GM18517 (cell line): Measurements from ENCODE around the gene PSMD14.

Experiments used
- ATAC-seq: cut with Tn5 transposase; IDR thresholded peaks from one replicate; pipeline ENCODE4 v1.9.1; 2021; ENCODE audit warnings: mild to moderate bottlenecking, moderate library complexity; ENCODE audit not compliant: unreplicated experiment

PSMD14 gene

DNA sequence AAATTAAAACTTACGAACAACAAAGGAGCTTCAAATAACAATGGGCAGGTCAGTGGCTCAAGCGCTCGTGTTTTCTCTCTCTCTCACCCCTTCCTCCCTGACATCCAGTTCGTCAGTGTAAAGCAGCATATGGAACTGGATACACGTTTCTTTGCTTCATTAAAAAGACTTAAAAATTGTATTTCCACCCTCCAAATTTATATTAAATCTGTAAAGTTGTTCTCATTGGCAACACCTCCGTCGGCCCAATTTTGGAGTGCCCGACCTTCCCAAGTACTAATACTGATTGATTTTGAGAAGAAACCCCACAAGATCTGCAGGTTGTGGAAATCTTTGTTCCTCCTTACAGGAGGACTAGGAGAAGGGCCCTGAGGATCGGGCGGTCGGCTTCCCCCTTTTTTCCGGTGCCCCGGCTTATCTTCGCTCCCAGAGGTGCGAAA, 110.1 kb downstream of the PSMD14 start:
- ATAC-seq = no peak

DNA sequence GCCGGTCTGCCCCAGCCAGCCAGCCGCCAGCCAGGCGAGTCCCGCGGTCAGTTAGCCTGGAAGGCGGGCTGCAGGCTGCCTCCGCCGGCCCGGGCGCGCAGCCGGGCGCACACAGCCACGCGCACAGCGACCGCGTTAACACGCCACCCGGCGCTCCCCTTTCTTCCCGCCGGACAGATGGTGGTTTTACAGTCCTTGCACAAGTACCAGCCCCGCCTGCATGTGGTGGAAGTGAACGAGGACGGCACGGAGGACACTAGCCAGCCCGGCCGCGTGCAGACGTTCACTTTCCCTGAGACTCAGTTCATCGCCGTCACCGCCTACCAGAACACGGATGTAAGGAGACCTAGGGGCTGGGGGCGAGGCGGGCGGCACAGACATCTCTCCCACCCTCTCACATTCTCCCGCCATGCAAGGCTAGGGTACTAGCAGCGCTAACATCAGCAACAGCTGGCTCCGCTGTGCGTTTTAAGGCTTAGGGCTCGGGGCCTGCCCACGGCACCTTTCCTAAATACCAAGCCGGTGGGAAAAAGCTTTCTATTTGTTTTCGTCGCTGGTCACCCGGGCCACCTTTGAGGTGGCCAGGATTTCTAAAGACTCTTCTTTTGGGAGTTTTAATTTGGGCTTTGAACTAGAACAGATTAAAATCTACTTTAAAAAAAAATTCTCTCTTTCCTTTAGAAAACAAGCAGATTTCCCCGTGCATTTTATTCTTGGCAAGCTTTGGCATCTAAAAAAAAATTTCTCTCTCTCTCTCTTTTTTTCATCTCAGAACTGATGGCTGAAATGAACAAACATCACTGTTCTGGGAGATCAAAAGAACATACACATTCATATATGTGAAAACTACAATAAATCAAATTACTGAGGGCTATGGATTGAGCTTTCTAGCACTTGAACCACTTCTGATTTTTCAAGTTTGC, 110.8 kb downstream of the PSMD14 start:
- ATAC-seq = no peak

DNA sequence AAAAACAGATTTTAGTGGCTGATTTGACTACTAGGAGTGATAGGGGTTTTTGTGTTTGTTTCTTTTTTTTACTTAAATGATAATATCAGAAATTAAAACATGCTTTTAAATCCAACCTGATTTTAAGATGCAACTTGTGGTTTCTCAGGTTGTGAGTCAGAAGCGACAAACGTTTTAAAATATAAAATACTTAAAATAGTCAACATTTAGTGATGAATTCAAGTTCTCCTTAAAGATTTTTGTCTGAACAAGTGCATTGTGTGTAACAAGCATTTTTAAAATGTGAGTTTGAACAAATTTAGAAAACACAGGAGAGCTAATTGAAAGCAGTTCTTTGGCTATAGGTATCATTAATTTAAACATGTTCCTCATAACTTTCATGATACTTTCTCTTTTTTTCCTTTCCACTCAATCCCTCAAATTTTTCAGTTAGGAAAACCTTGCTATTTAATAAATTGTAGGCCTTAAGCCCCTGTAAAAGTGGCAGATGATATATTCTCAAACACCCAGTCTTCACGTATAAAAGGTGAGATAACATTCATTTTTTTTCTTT, 111.5 kb downstream of the PSMD14 start:
- ATAC-seq = no peak

DNA sequence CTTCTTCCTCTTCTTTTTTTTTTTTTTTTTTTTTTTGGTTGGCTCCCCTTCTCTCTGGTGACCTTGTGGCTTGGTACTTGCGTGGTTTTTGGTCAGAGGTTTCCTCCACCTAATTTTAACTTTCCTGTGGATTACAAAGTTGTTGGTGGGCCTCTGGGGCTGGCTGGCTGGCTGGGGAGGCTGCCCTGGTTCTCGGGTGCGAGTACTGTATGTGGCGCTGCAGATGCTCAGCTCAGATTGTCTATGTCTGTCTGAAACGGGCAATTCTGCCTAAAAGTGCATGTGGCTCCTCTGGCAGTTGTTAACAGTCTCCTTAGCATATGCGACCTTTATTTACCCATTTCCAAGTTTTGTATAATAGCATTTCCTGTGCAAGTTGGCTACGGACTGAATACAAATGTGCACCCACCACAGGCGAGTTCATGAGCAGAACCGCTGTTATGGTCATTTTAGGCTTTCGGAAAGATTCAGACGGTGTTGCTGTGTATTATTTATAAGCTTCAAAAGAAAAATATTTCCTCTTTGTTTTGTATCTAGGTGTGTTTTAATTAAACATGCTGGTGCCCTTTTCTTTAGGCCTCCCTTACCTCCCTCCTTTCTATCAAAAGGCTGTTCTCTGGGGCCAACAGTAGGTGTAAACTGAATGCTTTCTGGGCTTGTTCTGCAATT, 112.3 kb downstream of the PSMD14 start:
- no peak for ATAC-seq

DNA sequence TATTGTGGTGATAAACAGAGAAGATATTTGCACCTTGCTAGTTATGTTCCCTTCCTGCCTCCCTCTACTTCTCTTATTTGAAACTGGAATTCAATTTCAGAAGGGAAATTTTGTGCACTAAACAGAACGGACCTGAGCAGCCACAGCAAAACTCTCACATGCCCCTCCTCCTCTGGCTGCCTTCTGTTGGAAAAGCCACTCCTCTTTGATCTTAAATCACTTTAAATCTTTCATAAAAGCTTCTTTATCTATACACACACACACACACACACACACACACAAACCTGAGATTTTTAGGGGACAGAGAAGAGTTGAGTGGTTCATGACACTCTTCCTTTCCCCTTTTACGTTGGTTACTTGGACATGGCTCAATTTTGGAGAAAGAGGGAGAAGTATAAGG, 113.5 kb downstream of the PSMD14 start:
- no peak for ATAC-seq

DNA sequence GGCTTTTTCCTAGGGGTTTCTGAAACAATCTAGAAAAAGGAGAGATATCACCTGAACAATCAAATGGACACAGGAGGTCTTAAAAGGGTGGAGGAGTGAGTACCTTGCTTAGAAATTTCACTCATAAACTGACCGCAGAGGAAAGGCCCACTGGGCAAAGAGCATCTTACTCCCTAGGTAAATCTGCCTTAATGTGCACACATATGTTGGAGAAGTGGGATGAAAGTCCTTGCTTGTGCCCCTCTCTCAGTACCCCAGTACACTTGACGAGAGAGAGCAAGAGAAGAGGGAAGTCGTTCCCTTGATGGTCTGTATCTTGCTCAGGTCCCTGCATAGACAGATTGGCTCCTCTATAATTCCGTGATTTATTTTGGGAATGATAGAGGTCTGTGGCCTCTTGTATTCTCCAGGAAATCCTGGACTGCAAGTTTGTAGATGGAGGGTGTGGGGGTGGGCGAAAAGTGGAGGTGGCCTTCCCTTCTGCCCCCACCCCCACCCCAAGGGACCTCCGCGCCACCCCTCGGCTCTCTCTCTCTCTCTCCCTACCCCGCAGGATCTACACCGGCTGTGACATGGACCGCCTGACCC, 114.7 kb downstream of the PSMD14 start:
- ATAC-seq = no peak

DNA sequence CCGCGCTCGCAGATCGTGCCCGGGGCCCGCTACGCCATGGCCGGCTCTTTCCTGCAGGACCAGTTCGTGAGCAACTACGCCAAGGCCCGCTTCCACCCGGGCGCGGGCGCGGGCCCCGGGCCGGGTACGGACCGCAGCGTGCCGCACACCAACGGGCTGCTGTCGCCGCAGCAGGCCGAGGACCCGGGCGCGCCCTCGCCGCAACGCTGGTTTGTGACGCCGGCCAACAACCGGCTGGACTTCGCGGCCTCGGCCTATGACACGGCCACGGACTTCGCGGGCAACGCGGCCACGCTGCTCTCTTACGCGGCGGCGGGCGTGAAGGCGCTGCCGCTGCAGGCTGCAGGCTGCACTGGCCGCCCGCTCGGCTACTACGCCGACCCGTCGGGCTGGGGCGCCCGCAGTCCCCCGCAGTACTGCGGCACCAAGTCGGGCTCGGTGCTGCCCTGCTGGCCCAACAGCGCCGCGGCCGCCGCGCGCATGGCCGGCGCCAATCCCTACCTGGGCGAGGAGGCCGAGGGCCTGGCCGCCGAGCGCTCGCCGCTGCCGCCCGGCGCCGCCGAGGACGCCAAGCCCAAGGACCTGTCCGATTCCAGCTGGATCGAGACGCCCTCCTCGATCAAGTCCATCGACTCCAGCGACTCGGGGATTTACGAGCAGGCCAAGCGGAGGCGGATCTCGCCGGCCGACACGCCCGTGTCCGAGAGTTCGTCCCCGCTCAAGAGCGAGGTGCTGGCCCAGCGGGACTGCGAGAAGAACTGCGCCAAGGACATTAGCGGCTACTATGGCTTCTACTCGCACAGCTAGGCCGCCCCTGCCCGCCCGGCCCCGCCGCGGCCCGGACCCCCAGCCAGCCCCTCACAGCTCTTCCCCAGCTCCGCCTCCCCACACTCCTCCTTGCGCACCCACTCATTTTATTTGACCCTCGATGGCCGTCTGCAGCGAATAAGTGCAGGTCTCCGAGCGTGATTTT, 115.5 kb downstream of the PSMD14 start:
- ATAC-seq = no peak

DNA sequence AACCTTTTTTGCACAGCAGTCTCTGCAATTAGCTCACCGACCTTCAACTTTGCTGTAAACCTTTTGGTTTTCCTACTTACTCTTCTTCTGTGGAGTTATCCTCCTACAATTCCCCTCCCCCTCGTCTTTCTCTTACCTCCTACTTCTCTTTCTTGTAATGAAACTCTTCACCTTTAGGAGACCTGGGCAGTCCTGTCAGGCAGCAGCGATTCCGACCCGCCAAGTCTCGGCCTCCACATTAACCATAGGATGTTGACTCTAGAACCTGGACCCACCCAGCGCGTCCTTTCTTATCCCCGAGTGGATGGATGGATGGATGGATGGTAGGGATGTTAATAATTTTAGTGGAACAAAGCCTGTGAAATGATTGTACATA, 116.2 kb downstream of the PSMD14 start:
- no peak for ATAC-seq

DNA sequence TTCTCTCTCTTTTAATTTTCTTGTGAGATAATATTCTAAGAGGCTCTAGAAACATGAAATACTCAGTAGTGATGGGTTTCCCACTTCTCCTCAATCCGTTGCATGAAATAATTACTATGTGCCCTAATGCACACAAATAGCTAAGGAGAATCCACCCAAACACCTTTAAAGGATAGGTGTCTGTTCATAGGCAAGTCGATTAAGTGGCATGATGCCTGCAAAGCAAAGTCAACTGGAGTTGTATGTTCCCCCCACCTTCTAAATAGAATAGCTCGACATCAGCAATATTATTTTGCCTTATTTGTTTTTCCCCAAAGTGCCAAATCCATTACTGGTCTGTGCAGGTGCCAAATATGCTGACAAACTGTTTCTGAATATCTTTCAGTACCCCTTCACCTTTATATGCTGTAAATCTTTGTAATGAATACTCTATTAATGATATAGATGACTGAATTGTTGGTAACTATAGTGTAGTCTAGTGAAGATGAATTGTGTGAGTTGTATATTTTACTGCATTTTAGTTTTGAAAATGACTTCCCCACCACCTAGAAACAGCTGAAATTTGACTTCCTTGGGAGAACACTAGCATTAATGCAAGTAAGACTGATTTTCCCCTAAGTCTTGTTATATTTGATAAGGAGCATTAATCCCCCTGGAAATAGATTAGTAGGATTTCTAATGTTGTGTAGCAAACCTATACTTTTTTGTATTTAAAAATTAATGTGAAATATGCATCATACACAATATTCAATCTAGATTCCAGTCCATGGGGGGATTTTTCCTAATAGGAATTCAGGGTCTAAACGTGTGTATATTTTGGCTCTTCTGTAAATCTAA, 116.9 kb downstream of the PSMD14 start:
- ATAC-seq = no peak

DNA sequence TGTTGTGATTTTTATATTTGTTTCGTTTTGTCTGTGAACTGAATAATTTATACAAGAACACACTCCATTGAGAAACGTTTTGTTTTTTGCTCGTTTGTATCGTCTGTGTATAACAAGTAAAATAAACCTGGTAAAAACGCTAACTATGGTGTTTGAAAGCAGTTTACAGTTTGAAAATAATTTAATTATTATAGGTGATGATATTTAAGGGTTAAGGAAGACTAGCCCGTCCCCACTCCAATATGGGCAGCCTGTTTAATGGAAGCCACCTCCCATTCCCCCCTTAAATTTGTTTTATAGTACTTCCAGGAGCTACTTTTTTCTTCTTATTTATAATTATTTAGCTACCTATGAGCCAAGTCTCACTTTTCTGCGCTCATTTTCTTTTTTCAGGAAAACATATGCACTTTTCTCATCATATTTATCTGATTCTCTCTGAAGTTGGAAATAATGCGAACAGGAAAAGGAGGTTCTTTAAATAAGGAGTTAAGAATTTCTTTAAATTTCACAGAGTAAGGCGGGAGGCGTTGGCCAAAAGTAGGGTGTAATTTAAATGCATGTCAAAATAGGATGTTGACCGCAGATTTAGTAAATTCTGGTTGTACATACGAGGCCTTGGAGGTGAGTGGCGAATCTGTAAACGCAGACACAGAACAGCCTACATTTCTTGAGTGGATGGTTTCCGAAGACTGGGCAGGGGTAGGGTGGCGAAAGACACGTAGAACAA, 117.7 kb downstream of the PSMD14 start:
- ATAC-seq = no peak

DNA sequence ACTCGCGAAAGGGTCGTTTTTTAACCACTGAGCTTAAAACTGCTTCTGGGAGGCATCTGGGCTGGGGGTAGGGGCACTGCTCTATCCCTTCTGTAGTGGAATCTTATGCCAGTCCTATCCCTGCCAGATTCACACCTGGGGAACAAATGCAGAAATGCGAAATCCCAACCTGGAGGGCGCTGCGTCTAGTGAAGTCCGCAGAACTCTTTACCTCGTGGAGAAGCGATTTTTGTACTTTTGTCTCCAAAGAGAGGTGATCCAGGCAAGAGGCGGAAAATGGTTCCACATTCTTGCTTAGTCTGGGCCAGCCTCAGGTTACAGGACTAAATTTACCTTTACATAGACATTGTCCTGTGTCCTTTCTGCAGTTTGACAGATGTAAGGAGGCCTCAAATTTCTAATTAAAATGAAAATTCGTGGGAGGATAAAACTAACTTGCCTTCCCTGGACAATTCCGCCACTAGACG, 118.3 kb downstream of the PSMD14 start:
- no peak for ATAC-seq

DNA sequence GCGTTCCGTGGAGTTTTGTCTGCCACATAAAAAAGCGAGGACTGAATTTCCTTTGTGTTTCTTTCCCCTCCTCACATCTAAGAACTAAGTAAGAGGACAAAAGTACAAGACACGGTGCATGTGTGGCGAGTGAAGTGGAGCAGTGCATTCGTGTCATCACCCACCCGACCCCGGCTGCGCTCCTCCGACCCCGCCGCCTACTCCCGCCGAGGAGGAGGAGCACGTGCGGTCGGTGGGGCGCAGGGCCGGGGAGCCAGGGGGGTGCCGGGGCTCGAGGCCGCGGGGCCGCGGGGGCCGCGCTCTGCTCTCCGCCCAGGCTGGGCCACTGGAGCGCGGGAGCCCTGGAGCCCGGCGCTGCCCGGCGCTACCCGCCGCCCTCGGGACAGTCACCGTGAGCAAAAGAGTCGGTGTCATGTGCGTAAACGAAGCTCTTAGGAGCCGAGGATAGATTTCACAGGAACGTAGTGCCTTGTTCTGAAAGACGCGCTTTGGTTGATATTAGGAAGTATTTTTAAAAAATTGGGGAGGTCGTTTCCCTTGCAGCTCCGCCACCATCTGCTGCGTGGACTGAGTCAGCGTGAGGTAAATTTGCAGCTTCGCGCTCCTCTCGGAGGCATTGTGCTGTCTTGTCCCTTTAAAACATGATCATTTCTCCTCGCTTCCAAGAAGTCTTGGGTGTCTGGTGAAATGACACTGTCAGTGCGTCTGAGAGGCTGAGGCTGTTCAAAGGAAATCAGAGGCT, 118.9 kb downstream of the PSMD14 start:
- no peak for ATAC-seq

DNA sequence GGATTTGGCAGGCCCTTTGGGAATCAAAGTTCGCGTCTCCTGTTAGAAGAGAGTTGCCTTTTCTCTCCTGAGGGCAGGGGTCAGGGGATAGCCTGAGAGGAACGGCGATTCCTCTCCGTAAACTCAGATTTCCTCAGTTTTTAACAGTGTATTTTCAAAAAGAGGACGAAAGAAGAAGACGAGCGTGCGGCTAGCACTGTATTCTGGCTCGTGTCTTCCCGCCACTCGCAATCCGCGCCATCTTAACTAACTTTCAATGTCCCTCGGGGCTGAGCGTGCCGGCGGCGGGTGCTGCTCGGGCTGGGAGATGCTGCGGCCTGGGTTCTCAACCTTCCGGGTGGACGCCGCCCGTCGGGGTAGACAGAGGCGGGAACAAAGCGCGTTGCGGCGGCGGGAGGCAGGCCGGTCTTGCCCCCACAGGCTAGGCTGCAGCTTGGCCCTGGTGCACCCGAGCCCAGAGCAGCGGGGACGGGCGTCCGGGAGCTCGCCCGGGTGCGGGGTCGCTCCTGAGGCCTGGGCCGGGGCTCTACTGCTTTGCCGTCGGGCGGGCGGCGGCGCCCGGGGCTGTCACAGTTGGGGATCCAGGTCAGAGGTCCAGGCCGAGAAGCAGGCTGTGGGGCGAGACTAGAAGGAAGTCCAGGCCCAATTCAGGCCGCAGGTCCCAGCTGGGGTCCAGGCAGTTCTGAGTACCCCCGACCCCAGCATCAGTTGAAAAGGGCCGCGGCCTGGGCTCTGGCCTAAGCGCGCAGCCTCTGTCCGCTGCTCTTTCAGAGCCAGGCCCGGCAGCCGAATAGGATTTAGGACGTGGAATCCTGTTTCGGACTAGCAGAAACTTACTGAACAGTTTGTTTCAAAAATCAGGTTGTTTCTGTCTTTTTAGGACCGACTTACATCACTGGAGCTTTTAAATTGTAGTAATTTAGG, 119.7 kb downstream of the PSMD14 start:
- no peak for ATAC-seq

DNA sequence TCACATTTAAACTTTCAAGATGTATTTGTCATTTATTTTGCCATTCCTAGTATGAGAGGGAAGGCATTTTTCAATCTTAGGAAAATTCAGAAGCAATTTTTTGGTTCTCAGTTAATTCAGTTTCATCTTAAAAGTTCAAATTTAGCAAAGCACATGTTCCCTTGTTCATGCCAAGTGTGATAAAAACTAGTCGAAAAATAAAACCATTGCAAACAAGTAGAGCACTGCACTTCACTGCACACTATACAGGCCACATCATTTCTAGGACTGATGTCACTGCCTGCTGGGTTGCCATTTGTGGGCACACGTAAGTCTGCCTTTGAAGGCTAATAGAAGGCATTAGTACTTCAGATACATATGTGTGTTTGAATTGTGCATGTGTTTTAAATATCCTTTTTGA, 122.2 kb downstream of the PSMD14 start:
- ATAC-seq = no peak

DNA sequence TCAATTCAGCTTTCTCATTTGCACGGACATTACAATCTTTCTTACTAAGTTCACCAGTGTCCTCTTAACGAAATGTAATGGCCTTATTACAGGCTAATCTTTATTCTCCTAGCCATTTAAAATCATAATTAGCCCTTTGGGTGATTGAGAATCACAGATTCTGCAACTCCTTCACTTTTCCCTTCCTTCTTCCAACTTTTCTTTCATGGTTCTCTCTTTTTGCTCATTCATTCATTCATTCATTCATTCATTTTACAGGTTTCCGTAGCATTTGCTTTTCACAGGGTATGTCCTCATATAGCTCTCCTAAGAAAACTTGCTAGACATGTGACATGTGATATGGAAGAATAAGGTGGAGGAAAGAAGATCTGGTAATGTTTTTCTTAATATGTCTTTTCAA, 123.9 kb downstream of the PSMD14 start:
- no peak for ATAC-seq

DNA sequence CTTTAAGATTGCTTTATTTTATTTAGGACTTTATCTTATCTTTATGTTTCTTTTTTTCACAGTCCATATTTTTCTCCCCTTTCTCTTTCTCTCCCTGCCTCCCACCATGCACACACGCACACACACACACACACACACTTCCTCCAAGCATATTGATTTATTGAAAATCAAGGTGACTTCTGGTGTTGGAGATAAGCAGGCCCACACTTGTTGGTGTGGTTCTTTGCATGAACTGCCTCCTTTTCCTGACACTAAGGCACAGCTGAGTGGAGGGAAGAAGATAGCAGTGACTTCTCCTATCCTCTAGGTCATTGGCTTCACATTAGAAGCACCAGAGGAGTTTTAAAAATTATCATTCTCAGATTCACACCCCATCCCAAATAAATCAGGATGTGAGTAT, 125.9 kb downstream of the PSMD14 start:
- ATAC-seq = no peak

DNA sequence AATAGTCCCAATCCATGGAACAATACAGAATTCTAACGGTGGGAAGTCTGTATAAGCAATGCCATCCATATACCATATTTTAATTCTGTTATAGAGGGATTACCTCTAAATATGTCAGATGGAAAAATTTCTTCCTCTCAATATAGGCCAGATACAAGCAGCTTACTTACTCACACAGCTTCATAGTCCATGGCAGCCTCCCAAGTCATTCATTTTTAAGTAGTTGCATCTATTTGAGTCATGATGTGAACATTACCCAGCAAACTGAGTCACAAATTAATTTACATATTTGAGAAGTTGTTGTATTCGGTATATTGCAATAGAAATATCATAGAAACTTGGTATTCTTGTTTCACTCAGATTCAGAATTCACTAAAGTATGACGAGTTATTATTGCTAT, 128.2 kb downstream of the PSMD14 start:
- ATAC-seq = no peak
